MM.1S (cell line): ENCODE results near the gene HDHD5.

ENCODE experiments used
- CTCF ChIP-seq: fragments of 300-600 bp; sonication (generic); IDR thresholded peaks from 2 replicates; pipeline ENCODE4 v1.5.1; 2016; ENCODE audit warnings: antibody characterized with exemption, low read length, mixed read lengths
- EZH2 ChIP-seq: fragments of 300-600 bp; sonication (generic); optimal IDR thresholded peaks from 2 replicates; pipeline ENCODE3; 2017; ENCODE audit warnings: low read depth, mild to moderate bottlenecking, antibody characterized with exemption, low read length, mixed read lengths
- EZH2phosphoT487 ChIP-seq: fragments of 300-600 bp; sonication (generic); IDR thresholded peaks from 2 replicates; pipeline ENCODE4 v1.6.1; 2018; ENCODE audit warnings: antibody characterized with exemption, low read length

- no peak for TF ChIP-seq CTCF
- TF ChIP-seq EZH2, result no peak
- TF ChIP-seq EZH2phosphoT487, result no peak
Measured at GRCh38 chr22:17158568-17159503, at the start of gene HDHD5.
